ENCODE data around the gene AURKAIP1.

- no peak for TF ChIP-seq GATA3 (IDR thresholded peaks at IDR 0.05; ENCODE audit: low read depth, low read length)
- no peak for TF ChIP-seq GATA2 (IDR thresholded peaks at IDR 0.05; ENCODE audit: low read depth, low read length)
Measured at GRCh38 chr1:1371746-1372711, 3.0 kb downstream of the AURKAIP1 start.

Measured in SH-SY5Y (cell line).